DMS114 treated with DMSO at 0.1 percent for 48 hours (cell line): Measurements from ENCODE around the gene PIGQ.
"Not testable (repeated sequence)": the region's sequence is repeated elsewhere in the genome, so short reads cannot be mapped to it uniquely, and the experiment has no call there.

Experiments used
- DNase-seq: peaks from one replicate; lab custom pipeline; 2025; ENCODE audit not compliant: unreplicated experiment; lab: John Stamatoyannopoulos, UW

The PIGQ gene

DNA sequence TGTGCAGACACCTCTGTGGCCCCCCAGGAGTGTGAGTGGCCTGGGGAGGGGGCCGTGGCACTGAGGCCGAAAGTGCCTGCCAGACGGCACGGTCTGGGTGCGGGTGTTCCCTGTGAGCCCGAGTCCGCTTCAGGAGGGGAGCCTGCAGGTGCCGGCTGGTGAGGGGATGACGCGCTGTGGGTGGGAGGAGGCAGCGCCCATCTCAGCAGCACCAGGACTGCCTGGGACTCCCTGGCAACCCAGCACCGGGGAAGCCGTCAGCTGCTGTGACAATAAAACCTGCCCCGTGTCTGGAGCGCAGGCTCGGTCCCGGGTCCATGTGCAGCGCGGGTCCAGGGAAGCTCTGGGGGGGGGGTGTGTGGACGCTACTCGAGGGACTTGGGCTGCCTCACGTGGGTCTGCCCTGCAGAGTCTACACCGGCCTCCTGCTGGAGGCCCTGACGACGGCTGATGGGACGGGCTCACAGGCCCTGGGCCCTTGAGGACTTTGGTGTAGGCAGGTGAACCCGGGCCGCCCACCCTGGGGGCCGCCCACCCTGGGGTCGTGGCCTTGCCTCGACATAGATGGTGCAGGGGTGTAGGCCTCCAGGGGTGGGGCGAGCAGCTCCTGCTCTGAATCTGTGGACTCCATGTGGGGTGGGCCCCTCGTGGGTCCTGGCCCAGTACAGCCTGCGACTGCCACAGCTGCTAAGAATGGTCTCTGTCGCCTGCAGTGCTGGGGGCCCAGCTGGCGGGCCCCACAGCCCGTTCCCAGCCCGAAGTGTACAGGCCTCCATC lies 14.2 kb downstream of the PIGQ start:
- no peak for DNase-seq

DNA sequence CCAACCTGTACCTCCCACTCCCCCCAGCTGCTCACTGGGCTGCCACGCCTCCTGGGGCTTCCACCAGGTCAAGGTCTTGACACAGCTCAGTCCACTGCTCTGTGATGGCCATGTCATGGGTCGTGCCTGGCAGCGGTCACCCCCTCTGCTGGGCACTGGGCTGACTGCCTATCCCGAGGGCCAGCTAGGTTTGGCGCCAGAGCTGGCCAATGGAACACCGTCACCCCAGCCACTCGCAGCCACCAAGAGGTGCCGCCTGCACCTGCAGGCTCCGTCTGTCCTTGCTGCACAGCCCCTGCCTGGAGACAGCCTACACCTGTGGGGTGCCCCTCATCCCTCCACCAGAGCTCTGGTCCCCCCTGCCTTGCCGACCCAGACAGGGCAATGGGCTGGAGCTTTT lies 15.6 kb downstream of the PIGQ start:
- no peak for DNase-seq

- no peak for DNase-seq
Observed at GRCh38 chr16:586047-586644, 16.4 kb downstream of the PIGQ start.

GRCh38 chr16:586645-587590 lies 17.1 kb downstream of the PIGQ start:
- no peak for DNase-seq

DNA sequence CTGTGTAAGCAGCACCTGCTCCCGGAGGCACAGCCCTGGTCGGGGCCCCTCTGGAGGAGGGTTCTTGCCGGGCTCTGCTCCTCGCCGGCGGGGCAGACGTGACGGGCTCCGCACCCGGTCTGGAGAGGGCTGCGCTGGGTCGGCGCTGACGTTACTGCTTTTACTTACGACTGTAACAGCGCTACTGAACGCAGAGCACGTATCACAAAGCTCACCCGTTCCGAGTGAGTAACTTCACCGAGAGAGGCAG lies 18.8 kb downstream of the PIGQ start:
- DNase-seq: no peak

GRCh38 chr16:588889-589657 lies 19.3 kb downstream of the PIGQ start:
- DNase-seq: peak; percentile 85

DNA sequence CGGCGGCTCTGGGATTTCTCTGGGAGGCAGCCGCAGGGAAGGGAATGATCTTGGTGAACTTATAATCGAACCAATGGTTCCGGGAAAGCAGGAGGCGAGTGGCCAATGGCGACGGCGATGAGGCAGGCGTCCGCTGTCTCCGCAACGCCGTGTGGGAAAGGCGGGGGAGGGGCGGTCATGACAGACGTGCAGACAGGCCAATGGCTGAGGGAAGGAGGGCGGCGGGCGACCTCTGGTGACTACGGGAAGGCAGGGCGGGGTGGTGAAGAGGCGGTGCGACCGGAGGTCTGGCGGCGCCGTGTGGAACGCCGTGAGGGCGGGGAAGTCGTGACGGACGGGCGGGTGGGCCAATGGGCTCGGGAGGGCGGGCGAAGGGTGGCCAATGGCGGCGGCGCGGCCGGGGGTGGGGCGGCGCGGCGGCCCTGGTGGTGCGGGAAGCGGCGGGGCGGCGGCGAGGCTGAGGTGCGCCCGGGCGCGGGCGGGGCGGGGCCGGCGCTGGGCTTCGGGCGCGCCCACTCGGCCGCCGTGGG lies 20.0 kb downstream of the PIGQ start, which contains the start of gene RAB40C:
RAB40C (plus strand) TSS at position 409 of the 530 bp plus-strand sequence. CDS start 226 bp downstream, outside the sequence.
- DNase-seq: peak; percentile 89

GRCh38 chr16:590188-590814 lies 20.5 kb downstream of the PIGQ start:
- DNase-seq: no peak

- DNase-seq: no peak
Observed at GRCh38 chr16:590815-591200, 21.0 kb downstream of the PIGQ start.

DNA sequence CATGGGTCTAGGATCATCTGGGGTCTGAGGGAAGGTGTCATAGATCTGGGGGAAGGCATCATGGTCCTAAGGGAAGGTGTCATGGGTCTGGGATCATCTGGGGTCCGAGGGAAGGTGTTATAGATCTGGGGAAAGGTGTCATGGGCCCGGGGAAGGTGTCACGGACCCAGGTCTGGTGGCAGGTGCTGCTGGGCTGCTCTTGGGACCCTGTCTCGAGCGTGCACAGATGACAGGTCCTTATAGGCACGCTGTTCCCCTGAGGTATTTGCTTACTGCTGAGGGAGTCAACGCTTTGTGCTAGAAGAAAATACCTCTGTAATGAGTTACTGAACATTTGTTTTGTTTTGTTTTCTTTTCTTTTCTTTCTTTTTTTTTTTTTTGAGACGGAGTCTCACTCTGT lies 21.5 kb downstream of the PIGQ start:
- no peak for DNase-seq

GRCh38 chr16:591892-592517 lies 22.2 kb downstream of the PIGQ start:
- no peak for DNase-seq

DNA sequence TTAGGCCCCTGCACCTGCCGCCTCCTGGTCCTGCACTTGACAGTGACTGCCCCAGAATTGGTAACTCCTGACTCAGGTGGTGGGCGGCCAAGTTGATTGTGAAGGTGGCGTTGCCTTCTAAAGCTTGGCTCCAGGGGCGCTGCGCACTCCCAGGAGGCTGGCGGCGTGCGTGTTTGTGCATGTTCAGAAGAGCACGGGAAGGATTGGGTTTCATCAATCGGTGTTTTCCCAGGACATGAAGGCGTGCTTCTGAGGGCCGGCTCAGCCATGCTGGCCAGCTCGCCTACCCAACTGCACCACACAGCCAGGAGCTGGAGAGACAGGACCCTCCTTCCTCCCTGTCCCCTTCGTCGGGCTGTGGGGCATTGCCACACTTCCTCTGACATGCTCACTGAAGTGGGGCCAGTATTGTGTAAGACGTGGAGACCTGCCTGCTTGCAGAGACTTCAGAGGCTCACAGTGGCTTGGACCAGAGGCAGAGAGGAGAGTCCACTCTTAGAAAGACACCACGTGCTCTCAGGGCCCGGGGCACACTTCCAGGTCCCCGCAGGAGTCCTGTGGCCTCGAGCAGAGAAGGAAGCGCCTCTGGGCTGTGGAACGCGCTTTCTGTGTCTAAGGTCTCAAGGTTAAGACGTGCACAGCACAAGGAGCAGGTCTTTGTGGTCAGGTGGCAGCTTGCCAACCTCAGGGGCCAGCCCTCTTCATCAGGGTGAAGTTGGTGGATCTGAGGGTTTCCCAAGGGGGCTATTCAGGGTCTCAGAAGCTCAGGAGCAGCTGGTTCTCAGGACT lies 22.9 kb downstream of the PIGQ start:
- no peak for DNase-seq

- no peak for DNase-seq
Observed at GRCh38 chr16:593406-593805, 23.6 kb downstream of the PIGQ start.

- DNase-seq: no peak
Observed at GRCh38 chr16:593807-594206, 24.0 kb downstream of the PIGQ start.

GRCh38 chr16:595094-595528 lies 25.3 kb downstream of the PIGQ start:
- no peak for DNase-seq

- DNase-seq: no peak
Observed at GRCh38 chr16:595942-596735, 26.4 kb downstream of the PIGQ start.

DNA sequence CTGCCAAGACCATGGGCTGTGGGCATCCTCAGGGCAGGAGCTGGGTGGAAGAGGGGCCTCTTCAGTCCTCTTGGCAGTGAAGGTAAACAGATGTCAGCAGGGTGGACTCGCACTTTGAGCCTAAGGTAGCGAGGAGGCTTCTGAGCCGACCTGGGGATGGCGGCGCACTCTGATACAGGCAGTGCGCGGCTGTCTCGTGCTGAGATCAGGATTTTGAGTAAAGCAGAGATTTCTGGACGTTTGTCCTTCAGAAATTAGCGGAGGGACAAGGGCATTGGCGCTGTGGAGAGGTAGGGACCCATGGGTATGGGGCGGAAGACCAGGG lies 26.9 kb downstream of the PIGQ start:
- no peak for DNase-seq

DNA sequence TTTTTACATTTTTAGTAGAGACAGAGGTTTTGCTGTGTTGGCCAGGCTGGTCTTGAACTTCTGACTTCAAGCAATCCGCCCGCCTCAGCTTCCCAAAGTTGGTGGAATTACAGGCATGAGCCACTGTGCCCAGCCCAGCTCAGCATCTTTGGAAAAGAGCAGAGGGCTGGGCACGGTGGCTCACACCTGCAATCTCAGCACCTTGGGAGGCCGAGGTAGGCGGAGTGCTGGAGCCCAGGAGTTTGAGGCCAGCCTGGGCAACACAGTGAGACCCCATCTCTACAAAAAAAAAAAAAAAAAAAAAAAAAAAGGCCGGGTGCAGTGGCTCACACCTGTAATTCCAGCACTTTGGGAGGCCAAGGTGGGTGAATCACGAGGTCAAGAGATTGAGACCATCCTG lies 27.9 kb downstream of the PIGQ start:
- DNase-seq: not testable (repeated sequence)
